GM23338 (cell line): Measurements from ENCODE around the gene AQP12B. TPM values are rescaled to one million over a fixed set of nuclear protein-coding genes. Genes with fewer than 3 reads are reported as not detected.

Source experiments
- ATAC-seq: fragments of 200-7000 bp; cut with Tn5 transposase; 3 replicates; pipeline ENCODE4 v1.9.1; 2020
- DNase-seq: peaks from one replicate; pipeline ENCODE4 v3.0.0-alpha.2; 2015; ENCODE audit warnings: low spot score
- H2AFZ ChIP-seq: fragments of 200-600 bp; sonication (generic); 2 replicates; pipeline ENCODE4 v1.8.0; 2016; ENCODE audit warnings: antibody characterized with exemption, mild to moderate bottlenecking, moderate library complexity
- H3F3A ChIP-seq: fragments of 200-600 bp; sonication (generic); replicated peaks from 2 replicates; pipeline ENCODE4 v1.8.0; 2017; ENCODE audit warnings: antibody characterized with exemption, mixed run types, low read depth
- H3K27ac ChIP-seq: fragments of 200-600 bp; sonication (generic); 2 replicates; pipeline ENCODE4 v1.6.1; 2016; ENCODE audit warnings: low read depth
- H3K27me3 ChIP-seq: fragments of 200-600 bp; sonication (generic); 2 replicates; pipeline ENCODE4 v1.8.0; 2016; ENCODE audit warnings: mild to moderate bottlenecking, mixed run types, moderate library complexity; ENCODE audit not compliant: insufficient read depth
- H3K36me3 ChIP-seq: fragments of 200-600 bp; sonication (generic); 2 replicates; pipeline ENCODE4 v1.8.0; 2016; ENCODE audit warnings: mild to moderate bottlenecking; ENCODE audit not compliant: insufficient read depth
- H3K4me1 ChIP-seq: fragments of 200-600 bp; sonication (generic); 2 replicates; pipeline ENCODE4 v1.8.0; 2016; ENCODE audit warnings: mild to moderate bottlenecking, moderate library complexity; ENCODE audit not compliant: insufficient read depth
- H3K4me2 ChIP-seq: fragments of 200-600 bp; sonication (generic); 2 replicates; pipeline ENCODE4 v1.7.1; 2017; ENCODE audit warnings: mixed run types
- H3K4me3 ChIP-seq: fragments of 200-600 bp; sonication (generic); 2 replicates; pipeline ENCODE4 v1.6.1; 2016; ENCODE audit warnings: mixed run types
- H3K79me2 ChIP-seq: fragments of 200-600 bp; sonication (generic); replicated peaks from 2 replicates; pipeline ENCODE4 v1.8.0; 2017; ENCODE audit warnings: mild to moderate bottlenecking; ENCODE audit not compliant: insufficient read depth
- H3K9me2 ChIP-seq: fragments of 200-600 bp; sonication (generic); 2 replicates; pipeline ENCODE4 v1.8.0; 2017; ENCODE audit not compliant: insufficient read depth
- H4K20me1 ChIP-seq: fragments of 200-600 bp; sonication (generic); replicated peaks from 2 replicates; pipeline ENCODE4 v1.8.0; 2017; ENCODE audit warnings: mild to moderate bottlenecking; ENCODE audit not compliant: insufficient read depth
- H3K27ac Mint-ChIP-seq: 2 replicates; pipeline ENCODE4 v1.8.0; 2020; ENCODE audit warnings: inconsistent platforms, mild to moderate bottlenecking, moderate library complexity, mixed read lengths
- H3K27me3 Mint-ChIP-seq: 3 replicates; pipeline ENCODE4 v1.8.0; 2022; ENCODE audit warnings: low read depth, mild to moderate bottlenecking, moderate library complexity, mixed read lengths, inconsistent platforms; ENCODE audit not compliant: insufficient read depth, poor library complexity
- H3K36me3 Mint-ChIP-seq: 3 replicates; pipeline ENCODE4 v1.8.0; 2021; ENCODE audit warnings: low read depth, mild to moderate bottlenecking, inconsistent platforms, moderate library complexity, mixed read lengths
- H3K4me1 Mint-ChIP-seq: 3 replicates; pipeline ENCODE4 v1.8.0; 2020; ENCODE audit warnings: mild to moderate bottlenecking, inconsistent platforms, mixed read lengths
- H3K4me3 Mint-ChIP-seq: 3 replicates; pipeline ENCODE4 v1.8.0; 2021; ENCODE audit warnings: moderate library complexity, mild to moderate bottlenecking, inconsistent platforms, mixed read lengths
- H3K9me3 Mint-ChIP-seq: 3 replicates; pipeline ENCODE4 v1.8.0; 2020; ENCODE audit warnings: moderate library complexity, mild to moderate bottlenecking, inconsistent platforms, mixed read lengths
- CREB1 ChIP-seq: fragments of 250-450 bp; sonication (Bioruptor Pico); IDR thresholded peaks from 2 replicates; pipeline ENCODE4 v1.5.0; 2020; ENCODE audit warnings: low read depth, mild to moderate bottlenecking, moderate library complexity
- EZH2phosphoT487 ChIP-seq: fragments of 200-600 bp; sonication (generic); IDR thresholded peaks from one replicate; pipeline ENCODE4 v1.8.1; 2018; ENCODE audit warnings: antibody characterized with exemption; ENCODE audit not compliant: unreplicated experiment
- JUNB ChIP-seq: IDR thresholded peaks from one replicate; pipeline ENCODE4 v1.6.1; 2016; ENCODE audit warnings: antibody characterized with exemption; ENCODE audit not compliant: unreplicated experiment
- POLR2AphosphoS5 ChIP-seq: IDR thresholded peaks from 2 replicates; pipeline ENCODE4 v1.6.1; 2016; ENCODE audit warnings: antibody characterized with exemption, low read depth
- REST ChIP-seq: IDR thresholded peaks from one replicate; pipeline ENCODE4 v1.6.1; 2018; ENCODE audit warnings: antibody characterized with exemption; ENCODE audit not compliant: unreplicated experiment
- STAT1 ChIP-seq: IDR thresholded peaks from one replicate; pipeline ENCODE4 v1.6.1; 2016; ENCODE audit warnings: antibody characterized with exemption; ENCODE audit not compliant: unreplicated experiment
- ZNF114 ChIP-seq: fragments of 250-450 bp; sonication (Bioruptor Pico); IDR thresholded peaks from 2 replicates; pipeline ENCODE4 v1.5.0; 2020; ENCODE audit warnings: mild to moderate bottlenecking, moderate library complexity
- ZNF331 ChIP-seq: fragments of 250-450 bp; sonication (Bioruptor Pico); IDR thresholded peaks from 2 replicates; pipeline ENCODE4 v1.5.0; 2020; ENCODE audit warnings: low read depth, mild to moderate bottlenecking, moderate library complexity
- polyA plus RNA-seq: library from polyadenylated mRNA; unstranded; fragments of >200 nt; fragmentation: Nextera tagmentation; extraction: Ambion mirVana; gene quantifications from 2 replicates; pipeline ENCODE4 v1.2.1, GENCODE V29; 2016
- total RNA-seq: library from RNA; depleted of rRNA; stranded (reverse); fragments of >200 nt; shearing (Covaris generic); gene quantifications from 2 replicates; pipeline ENCODE4 v1.2.3, GENCODE V29; 2014

Gene AQP12B
- total and polyA plus RNA-seq, 2 experiments from 2014 or later: not detected

- no peak for TF ChIP-seq ZNF114 (CRISPR knock-in tag)
Measured at GRCh38 chr2:240730501-240731177, 48.0 kb upstream of the AQP12B start (continued).

- TF ChIP-seq CREB1 (CRISPR knock-in tag) (no peak), POLR2AphosphoS5 (no peak), ZNF114 (CRISPR knock-in tag) (no peak), STAT1 (no peak)
- Histone ChIP-seq H3K9me2 (no peaks in the 10 kb centered on the region), H2AFZ (no peak overlapping the region), H3K27me3 (no peaks in the 10 kb centered on the region), H3K4me1 (no peaks in the 10 kb centered on the region), H3K4me2 (no peak overlapping the region), H4K20me1 (no peaks in the 10 kb centered on the region), H3K4me3 (no peak overlapping the region), H3K27ac (no peak overlapping the region), H3K79me2 (no peaks in the 10 kb centered on the region), H3F3A (no peaks in the 10 kb centered on the region), H3K36me3 (peaks cover 5% of the 10 kb centered on the region; the same call in 1 of the 2 replicates)
- no peak for ATAC-seq
- no peak for DNase-seq
- no peak overlapping the region for H3K27ac Mint-ChIP-seq
- H3K4me1 Mint-ChIP-seq: no peaks in the 10 kb centered on the region; the same call in 2 of the 3 replicates
- peaks cover 40% of the 10 kb centered on the region for H3K27me3 Mint-ChIP-seq
- H3K9me3 Mint-ChIP-seq: 0 out of 3 replicates have a peak, but pooled peaks cover 4% of the 10 kb centered on the region
- peaks cover 44% of the 10 kb centered on the region for H3K36me3 Mint-ChIP-seq
- no peak overlapping the region for H3K4me3 Mint-ChIP-seq
Measured at GRCh38 chr2:240728827-240729226, 46.1 kb upstream of the AQP12B start.

- no peaks in the 10 kb centered on the region for H4K20me1 ChIP-seq
- no peak overlapping the region for H3K27ac ChIP-seq
- H3F3A ChIP-seq: no peaks in the 10 kb centered on the region
- no peak overlapping the region for H3K4me2 ChIP-seq
- no peak overlapping the region for H3K4me3 ChIP-seq
- 0 out of 3 replicates have a peak, but pooled peaks cover 4% of the 10 kb centered on the region for H3K9me3 Mint-ChIP-seq
- H3K27me3 ChIP-seq: no peaks in the 10 kb centered on the region
- ATAC-seq: no peak
- H3K4me1 Mint-ChIP-seq: no peaks in the 10 kb centered on the region; the same call in 2 of the 3 replicates
- H2AFZ ChIP-seq: no peak overlapping the region
- peak overlapping the region; percentile 33; the same call in 1 of the 2 replicates for H3K27ac Mint-ChIP-seq
- H3K79me2 ChIP-seq: no peaks in the 10 kb centered on the region
- peaks cover 44% of the 10 kb centered on the region for H3K36me3 Mint-ChIP-seq
- H3K36me3 ChIP-seq: peaks cover 10% of the 10 kb centered on the region; the same call in 1 of the 2 replicates
- no peak for TF ChIP-seq CREB1 (CRISPR knock-in tag)
- TF ChIP-seq JUNB: no peak
- TF ChIP-seq EZH2phosphoT487: no peak
- no peak for TF ChIP-seq ZNF331
- no peak for TF ChIP-seq ZNF114 (CRISPR knock-in tag)
- DNase-seq: no peak
- no peaks in the 10 kb centered on the region for H3K9me2 ChIP-seq
- no peaks in the 10 kb centered on the region for H3K4me1 ChIP-seq
- H3K4me3 Mint-ChIP-seq: no peak overlapping the region
- H3K27me3 Mint-ChIP-seq: peaks cover 42% of the 10 kb centered on the region
Measured at GRCh38 chr2:240728361-240728760, 45.7 kb upstream of the AQP12B start.

- peak overlapping the region; percentile 33; the same call in 1 of the 2 replicates for H3K27ac Mint-ChIP-seq
- H3K4me3 Mint-ChIP-seq: no peak overlapping the region
- no peak for TF ChIP-seq REST
- TF ChIP-seq JUNB: no peak
Measured at GRCh38 chr2:240727913-240728312, 45.2 kb upstream of the AQP12B start.

More at GRCh38 chr2:240727913-240728312, 45.2 kb upstream of the AQP12B start:
- Histone ChIP-seq H3F3A (no peaks in the 10 kb centered on the region), H3K79me2 (no peaks in the 10 kb centered on the region), H3K27me3 (no peaks in the 10 kb centered on the region), H3K9me2 (no peaks in the 10 kb centered on the region), H4K20me1 (no peaks in the 10 kb centered on the region), H2AFZ (no peak overlapping the region), H3K4me3 (no peak overlapping the region), H3K4me1 (no peaks in the 10 kb centered on the region), H3K27ac (no peak overlapping the region), H3K36me3 (peaks cover 12% of the 10 kb centered on the region; the same call in 1 of the 2 replicates), H3K4me2 (no peak overlapping the region)
- peaks cover 44% of the 10 kb centered on the region for H3K36me3 Mint-ChIP-seq
- peaks cover 44% of the 10 kb centered on the region for H3K27me3 Mint-ChIP-seq
- DNase-seq: no peak
- H3K9me3 Mint-ChIP-seq: 0 out of 3 replicates have a peak, but pooled peaks cover 4% of the 10 kb centered on the region
- no peak for ATAC-seq
- H3K4me1 Mint-ChIP-seq: no peaks in the 10 kb centered on the region; the same call in 2 of the 3 replicates
